ENCODE data around the gene STAB1. TPM values are rescaled to one million over a fixed set of nuclear protein-coding genes. Genes with fewer than 3 reads are reported as not detected.

Gene STAB1
- total RNA-seq, 4 donors from 2014 or later = 10.3 to 27.2 (median 23.3) TPM

DNA sequence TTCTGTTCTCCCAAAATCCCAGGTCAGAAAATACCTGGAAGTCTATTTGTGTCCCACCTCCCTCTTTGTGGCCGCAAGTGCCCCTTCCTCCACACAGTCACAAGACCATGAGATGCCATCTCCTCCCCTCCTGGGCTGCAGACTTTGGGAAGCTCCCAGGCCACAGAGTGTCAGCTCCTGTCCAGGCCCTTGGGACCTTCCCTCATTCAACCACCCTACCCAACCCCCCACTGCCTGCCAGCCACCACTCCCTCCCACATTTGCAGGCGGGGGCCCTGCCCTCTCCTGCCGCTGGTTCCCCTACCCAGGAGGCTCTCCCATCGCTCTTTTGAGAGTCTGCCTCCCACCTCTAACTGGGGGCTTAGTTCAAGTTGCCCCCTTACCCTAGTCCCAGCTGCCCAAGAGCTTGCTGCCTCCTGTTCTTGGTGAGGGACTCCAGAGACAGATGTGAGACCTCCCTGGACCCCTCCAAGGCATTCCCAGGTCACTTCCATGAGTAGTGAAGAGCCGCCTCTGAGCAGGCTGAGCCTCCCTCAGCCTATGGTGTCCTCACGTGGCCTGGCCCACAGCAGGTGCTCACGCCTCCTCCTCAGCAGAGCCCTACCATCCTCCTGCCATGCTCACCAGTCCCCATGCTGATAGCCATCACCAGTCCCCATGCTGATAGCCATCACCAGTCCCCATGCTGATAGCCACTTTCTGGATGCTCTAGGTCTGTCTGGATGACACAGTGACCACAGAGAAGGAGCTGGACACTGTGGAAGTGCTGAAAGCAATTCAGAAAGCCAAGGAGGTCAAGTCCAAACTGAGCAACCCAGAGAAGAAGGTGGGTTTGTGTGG lies 15.9 kb upstream of the STAB1 start:
- in situ Hi-C loops (cut with MboI; ENCODE audit: low sequenced_read_pairs in 4 of 4) = no loop called here
- H3K4me3 ChIP-seq = no peak overlapping the region

GRCh38 chr3:52479877-52480575 lies 15.1 kb upstream of the STAB1 start:
- ATAC-seq (no peak), DNase-seq (no peak)
- H3K36me3 ChIP-seq = peaks cover 0 to 75% of the 10 kb centered on the region in 2 donors
- TF ChIP-seq CTCF (IDR thresholded peaks at IDR 0.05 in 4 of 5, conservative IDR thresholded peaks at IDR 0.05 in 1 of 5) = no peak
- no peak for TF ChIP-seq POLR2A (IDR thresholded peaks at IDR 0.05)
- in situ Hi-C loops (cut with MboI; ENCODE audit: low sequenced_read_pairs in 4 of 4) = no loop called here
- H3K27ac ChIP-seq = no peak overlapping the region
- no peaks in the 10 kb centered on the region for H3K27me3 ChIP-seq
- H3K9me3 ChIP-seq = no peaks in the 10 kb centered on the region
- H3K4me3 ChIP-seq = no peak overlapping the region
- intact Hi-C loops (cut with DNase I; ENCODE audit: low total_unique reads) = no loop called here
- H3K4me1 ChIP-seq = peaks cover 19 to 22% of the 10 kb centered on the region in 2 donors

More for the DNA sequence above, 15.9 kb upstream of the STAB1 start:
- TF ChIP-seq POLR2A (IDR thresholded peaks at IDR 0.05) = no peak
- no peaks in the 10 kb centered on the region for H3K9me3 ChIP-seq
- no peaks in the 10 kb centered on the region for H3K27me3 ChIP-seq
- intact Hi-C loops (cut with DNase I; ENCODE audit: low total_unique reads) = no loop called here
- ATAC-seq (no peak), DNase-seq (no peak)
- H3K27ac ChIP-seq = no peak overlapping the region
- H3K4me1 ChIP-seq = peaks cover 12 to 14% of the 10 kb centered on the region in 2 donors
- peaks cover 0 to 82% of the 10 kb centered on the region in 2 donors for H3K36me3 ChIP-seq

DNA sequence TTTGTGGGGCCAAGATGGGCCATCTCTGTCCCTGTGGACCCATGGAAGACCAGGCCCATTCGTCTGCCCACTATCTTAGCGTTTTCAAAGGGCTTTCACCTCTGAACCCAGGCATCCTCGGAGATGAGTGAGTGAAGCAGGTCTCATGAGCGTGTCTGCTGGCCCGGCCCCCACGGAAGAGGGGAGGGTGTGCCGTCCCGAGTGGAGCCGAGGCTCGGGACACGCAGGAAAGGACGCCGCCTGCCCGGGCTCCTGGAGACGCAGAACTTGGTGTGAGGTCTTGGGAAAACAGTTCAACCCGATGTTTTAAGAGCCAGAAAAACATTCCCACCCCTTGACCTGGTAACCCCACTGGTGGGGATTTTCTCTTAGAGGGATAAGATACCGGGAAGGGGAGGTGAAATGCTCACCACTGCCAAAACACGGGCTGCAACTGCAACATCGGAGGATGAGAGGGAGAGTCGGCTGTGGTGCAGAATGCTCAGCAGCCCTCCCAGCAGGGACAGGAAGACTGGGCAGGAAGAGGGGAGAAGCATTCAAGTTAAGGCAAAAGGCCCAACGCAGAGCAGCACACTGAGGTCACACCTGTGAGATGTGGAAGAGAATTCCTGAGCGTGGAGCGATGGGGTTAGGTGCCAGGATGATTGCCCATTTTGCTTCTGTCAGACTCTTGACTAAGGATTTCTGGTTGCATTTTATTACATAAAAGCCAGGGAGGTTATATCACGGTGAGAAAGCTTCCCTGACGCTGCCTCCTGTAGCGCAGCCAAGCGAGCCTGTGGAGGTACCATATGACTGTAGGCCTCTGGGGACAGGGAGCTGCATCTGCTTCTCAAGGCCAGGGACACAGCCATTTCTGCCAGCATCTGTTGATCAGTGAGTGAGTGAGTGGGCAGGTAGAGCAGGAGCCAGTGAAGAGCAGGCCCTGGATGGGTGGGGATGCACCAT lies 14.1 kb upstream of the STAB1 start:
- no peaks in the 10 kb centered on the region for H3K27me3 ChIP-seq
- TF ChIP-seq CTCF (IDR thresholded peaks at IDR 0.05 in 4 of 5, conservative IDR thresholded peaks at IDR 0.05 in 1 of 5) (no peak), POLR2A (IDR thresholded peaks at IDR 0.05) (no peak)
- no peak overlapping the region for H3K4me3 ChIP-seq
- H3K4me1 ChIP-seq = peaks cover 21 to 22% of the 10 kb centered on the region in 2 donors
- H3K27ac ChIP-seq = no peak overlapping the region
- H3K36me3 ChIP-seq = peaks cover 0 to 70% of the 10 kb centered on the region in 2 donors
- in situ Hi-C loops (cut with MboI; ENCODE audit: low sequenced_read_pairs in 4 of 4) = no loop called here
- no peak for ATAC-seq
- DNase-seq = no peak
- intact Hi-C loops (cut with DNase I; ENCODE audit: low total_unique reads) = no loop called here
- no peaks in the 10 kb centered on the region for H3K9me3 ChIP-seq

GRCh38 chr3:52481819-52482521 lies 13.2 kb upstream of the STAB1 start:
- intact Hi-C loops (cut with DNase I; ENCODE audit: low total_unique reads) = no loop called here
- H3K27ac ChIP-seq = peak overlapping the region in 3 of 4 donors; percentile 82 to 86 (median 84)
- TF ChIP-seq CTCF (IDR thresholded peaks at IDR 0.05 in 4 of 5, conservative IDR thresholded peaks at IDR 0.05 in 1 of 5) (peak in 2 of 5 experiments; percentile 33 to 34), POLR2A (IDR thresholded peaks at IDR 0.05) (no peak)

More at GRCh38 chr3:52481819-52482521, 13.2 kb upstream of the STAB1 start:
- in situ Hi-C loops (cut with MboI; ENCODE audit: low sequenced_read_pairs in 4 of 4) = no loop called here
- Histone ChIP-seq H3K4me3 (no peak overlapping the region), H3K36me3 (peaks cover 0 to 69% of the 10 kb centered on the region in 2 donors), H3K9me3 (no peaks in the 10 kb centered on the region), H3K4me1 (peaks cover 21 to 22% of the 10 kb centered on the region in 2 donors), H3K27me3 (no peaks in the 10 kb centered on the region)
- DNase-seq (no peak), ATAC-seq (no peak)

Measured in gastrocnemius medialis (tissue), 4 donors.